A549 (cell line): ENCODE data around the gene COX7C.

Experiments
- CBX2 ChIP-seq: fragments of 200-600 bp; sonication (generic); IDR thresholded peaks from 2 replicates; pipeline ENCODE4 v1.6.1; 2016; ENCODE audit warnings: low read depth, mild to moderate bottlenecking, borderline replicate concordance
- CEBPB ChIP-seq, 2 experiments: fragments of >200 bp in 1 of 2; sonication (Bioruptor Twin) in 1 of 2; formaldehyde crosslinking in 1 of 2; IDR thresholded peaks; 2 replicates each; pipeline ENCODE4 v1.6.1; 2012 to 2016
- ESRRA ChIP-seq: fragments of 150-350 bp; IDR thresholded peaks from 2 replicates; pipeline ENCODE4 v1.6.1; 2014; ENCODE audit warnings: mild to moderate bottlenecking, low read length, borderline replicate concordance
- HOXA7 ChIP-seq: fragments of 250-450 bp; sonication (Bioruptor Pico); IDR thresholded peaks from 2 replicates; pipeline ENCODE4 v1.5.0; 2020; ENCODE audit warnings: mild to moderate bottlenecking, moderate library complexity
- JUNB ChIP-seq: fragments of >200 bp; sonication (Bioruptor Twin); formaldehyde crosslinking; IDR thresholded peaks from 2 replicates; pipeline ENCODE4 v1.6.1; 2016
- PHF8 ChIP-seq: fragments of 200-600 bp; sonication (generic); IDR thresholded peaks from 2 replicates; pipeline ENCODE4 v1.6.1; 2016; ENCODE audit warnings: low read depth, mild to moderate bottlenecking, antibody characterized with exemption, moderate library complexity, borderline replicate concordance
- POLR2A ChIP-seq: IDR thresholded peaks from 2 replicates; pipeline ENCODE4 v1.6.1; 2012; ENCODE audit warnings: mild to moderate bottlenecking, low read length
- RCOR1 ChIP-seq: fragments of 150-350 bp; IDR thresholded peaks from 2 replicates; pipeline ENCODE4 v1.6.1; 2014; ENCODE audit warnings: antibody characterized with exemption, low read length, low read depth
- REST ChIP-seq: fragments of 200-600 bp; sonication (generic); IDR thresholded peaks from 2 replicates; pipeline ENCODE4 v1.6.1; 2016; ENCODE audit warnings: antibody characterized with exemption, mild to moderate bottlenecking, moderate library complexity
- SMC3 ChIP-seq: fragments of >200 bp; sonication (Bioruptor Twin); formaldehyde crosslinking; IDR thresholded peaks from 3 replicates; pipeline ENCODE4 v1.6.1; 2018; ENCODE audit warnings: inconsistent platforms
- TP53 ChIP-seq: fragments of 250-450 bp; sonication (Bioruptor Pico); IDR thresholded peaks from 2 replicates; pipeline ENCODE4 v1.5.0; 2021; ENCODE audit warnings: mild to moderate bottlenecking, moderate library complexity
- TF ChIP-seq, protein P1 (sequence below): fragments of >200 bp; sonication (Bioruptor Twin); formaldehyde crosslinking; IDR thresholded peaks from 3 replicates; pipeline ENCODE4 v1.5.1; 2016
- TF ChIP-seq, protein P2 (sequence below): IDR thresholded peaks from 2 replicates; pipeline ENCODE4 v1.6.1; 2012
- TF ChIP-seq, protein P3 (sequence below): fragments of 150-350 bp; IDR thresholded peaks from 2 replicates; pipeline ENCODE4 v1.6.1; 2014; ENCODE audit warnings: low read depth, mild to moderate bottlenecking, low read length

DNA sequence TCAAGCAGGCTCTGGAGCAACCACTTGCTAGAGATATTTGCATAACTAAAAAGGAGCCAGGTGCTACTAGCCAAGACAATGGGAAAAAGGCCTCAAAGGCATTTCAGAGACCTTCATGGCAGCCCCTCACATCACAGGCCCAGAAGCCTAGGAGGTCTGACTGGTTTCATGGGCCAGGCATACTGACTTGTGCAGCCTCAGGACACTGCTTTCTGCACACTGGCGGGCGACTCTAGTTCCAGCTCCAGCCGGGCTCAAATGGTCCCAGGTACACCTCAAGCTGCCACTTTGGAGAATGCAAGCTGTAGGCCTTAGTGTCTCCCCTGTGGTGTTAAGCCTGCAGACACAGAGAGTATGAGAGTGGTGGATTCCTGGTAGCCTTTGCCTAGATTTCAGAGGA lies 27.1 kb downstream of the COX7C start:
- TF ChIP-seq POLR2A: no peak
- no peak for TF ChIP-seq CBX2
- TF ChIP-seq, protein P1, sequence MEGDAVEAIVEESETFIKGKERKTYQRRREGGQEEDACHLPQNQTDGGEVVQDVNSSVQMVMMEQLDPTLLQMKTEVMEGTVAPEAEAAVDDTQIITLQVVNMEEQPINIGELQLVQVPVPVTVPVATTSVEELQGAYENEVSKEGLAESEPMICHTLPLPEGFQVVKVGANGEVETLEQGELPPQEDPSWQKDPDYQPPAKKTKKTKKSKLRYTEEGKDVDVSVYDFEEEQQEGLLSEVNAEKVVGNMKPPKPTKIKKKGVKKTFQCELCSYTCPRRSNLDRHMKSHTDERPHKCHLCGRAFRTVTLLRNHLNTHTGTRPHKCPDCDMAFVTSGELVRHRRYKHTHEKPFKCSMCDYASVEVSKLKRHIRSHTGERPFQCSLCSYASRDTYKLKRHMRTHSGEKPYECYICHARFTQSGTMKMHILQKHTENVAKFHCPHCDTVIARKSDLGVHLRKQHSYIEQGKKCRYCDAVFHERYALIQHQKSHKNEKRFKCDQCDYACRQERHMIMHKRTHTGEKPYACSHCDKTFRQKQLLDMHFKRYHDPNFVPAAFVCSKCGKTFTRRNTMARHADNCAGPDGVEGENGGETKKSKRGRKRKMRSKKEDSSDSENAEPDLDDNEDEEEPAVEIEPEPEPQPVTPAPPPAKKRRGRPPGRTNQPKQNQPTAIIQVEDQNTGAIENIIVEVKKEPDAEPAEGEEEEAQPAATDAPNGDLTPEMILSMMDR: no peak
- TF ChIP-seq RCOR1: no peak
- TF ChIP-seq, protein P2, sequence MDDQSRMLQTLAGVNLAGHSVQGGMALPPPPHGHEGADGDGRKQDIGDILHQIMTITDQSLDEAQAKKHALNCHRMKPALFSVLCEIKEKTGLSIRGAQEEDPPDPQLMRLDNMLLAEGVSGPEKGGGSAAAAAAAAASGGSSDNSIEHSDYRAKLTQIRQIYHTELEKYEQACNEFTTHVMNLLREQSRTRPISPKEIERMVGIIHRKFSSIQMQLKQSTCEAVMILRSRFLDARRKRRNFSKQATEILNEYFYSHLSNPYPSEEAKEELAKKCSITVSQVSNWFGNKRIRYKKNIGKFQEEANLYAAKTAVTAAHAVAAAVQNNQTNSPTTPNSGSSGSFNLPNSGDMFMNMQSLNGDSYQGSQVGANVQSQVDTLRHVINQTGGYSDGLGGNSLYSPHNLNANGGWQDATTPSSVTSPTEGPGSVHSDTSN: no peak
- TF ChIP-seq, protein P3, sequence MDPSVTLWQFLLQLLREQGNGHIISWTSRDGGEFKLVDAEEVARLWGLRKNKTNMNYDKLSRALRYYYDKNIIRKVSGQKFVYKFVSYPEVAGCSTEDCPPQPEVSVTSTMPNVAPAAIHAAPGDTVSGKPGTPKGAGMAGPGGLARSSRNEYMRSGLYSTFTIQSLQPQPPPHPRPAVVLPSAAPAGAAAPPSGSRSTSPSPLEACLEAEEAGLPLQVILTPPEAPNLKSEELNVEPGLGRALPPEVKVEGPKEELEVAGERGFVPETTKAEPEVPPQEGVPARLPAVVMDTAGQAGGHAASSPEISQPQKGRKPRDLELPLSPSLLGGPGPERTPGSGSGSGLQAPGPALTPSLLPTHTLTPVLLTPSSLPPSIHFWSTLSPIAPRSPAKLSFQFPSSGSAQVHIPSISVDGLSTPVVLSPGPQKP: no peak
- TF ChIP-seq HOXA7 (CRISPR knock-in tag): no peak
- no peak for TF ChIP-seq SMC3
- TF ChIP-seq CEBPB (IDR thresholded peaks at IDR 0.05): no peak
- TF ChIP-seq REST: no peak
- TF ChIP-seq TP53 (CRISPR knock-in tag): no peak
- TF ChIP-seq JUNB: no peak
- TF ChIP-seq PHF8: no peak
- no peak for TF ChIP-seq ESRRA
